Measurements from ENCODE around the gene PRRC2B.
"Not testable (repeated sequence)": the region's sequence is repeated elsewhere in the genome, so short reads cannot be mapped to it uniquely, and the experiment has no call there.

Gene PRRC2B

GRCh38 chr9:131446276-131446675, 52.4 kb downstream of the PRRC2B start:
- H3K27ac Mint-ChIP-seq: peak overlapping the region; percentile 39
- H3K36me3 Mint-ChIP-seq (ENCODE audit: low read depth): peaks cover 69% of the 10 kb centered on the region
- no peaks in the 10 kb centered on the region for H3K9me3 Mint-ChIP-seq
- no peak overlapping the region for H3K4me3 Mint-ChIP-seq
- H3K27me3 Mint-ChIP-seq (ENCODE audit: low read depth): no peaks in the 10 kb centered on the region
- no peak for DNase-seq (ENCODE audit: low spot score)
- peaks cover 7% of the 10 kb centered on the region for H3K4me1 Mint-ChIP-seq (ENCODE audit: low read depth)

- Mint-ChIP-seq H3K36me3 (ENCODE audit: low read depth) (peaks cover 68% of the 10 kb centered on the region), H3K27ac (no peak overlapping the region)
Observed at GRCh38 chr9:131447148-131447547, 53.3 kb downstream of the PRRC2B start.

GRCh38 chr9:131447600-131447999, 53.7 kb downstream of the PRRC2B start:
- H3K9me3 Mint-ChIP-seq: no peaks in the 10 kb centered on the region
- no peak for DNase-seq (ENCODE audit: low spot score)
- H3K27ac Mint-ChIP-seq: peak overlapping the region; percentile 26

More at GRCh38 chr9:131447148-131447547, 53.3 kb downstream of the PRRC2B start:
- no peaks in the 10 kb centered on the region for H3K27me3 Mint-ChIP-seq (ENCODE audit: low read depth)
- no peak overlapping the region for H3K4me3 Mint-ChIP-seq
- no peaks in the 10 kb centered on the region for H3K9me3 Mint-ChIP-seq
- peaks cover 12% of the 10 kb centered on the region for H3K4me1 Mint-ChIP-seq (ENCODE audit: low read depth)
- DNase-seq (ENCODE audit: low spot score): no peak

GRCh38 chr9:131448818-131449217, 54.9 kb downstream of the PRRC2B start:
- H3K4me3 Mint-ChIP-seq: no peak overlapping the region
- no peak for DNase-seq (ENCODE audit: low spot score)
- H3K27ac Mint-ChIP-seq: peak overlapping the region; percentile 42
- H3K9me3 Mint-ChIP-seq: no peaks in the 10 kb centered on the region
- H3K27me3 Mint-ChIP-seq (ENCODE audit: low read depth): no peaks in the 10 kb centered on the region
- peaks cover 16% of the 10 kb centered on the region for H3K4me1 Mint-ChIP-seq (ENCODE audit: low read depth)
- H3K36me3 Mint-ChIP-seq (ENCODE audit: low read depth): peaks cover 76% of the 10 kb centered on the region

More at GRCh38 chr9:131447600-131447999, 53.7 kb downstream of the PRRC2B start:
- H3K4me3 Mint-ChIP-seq: no peak overlapping the region
- H3K4me1 Mint-ChIP-seq (ENCODE audit: low read depth): peaks cover 12% of the 10 kb centered on the region
- H3K36me3 Mint-ChIP-seq (ENCODE audit: low read depth): peaks cover 69% of the 10 kb centered on the region
- no peaks in the 10 kb centered on the region for H3K27me3 Mint-ChIP-seq (ENCODE audit: low read depth)

- H3K9me3 Mint-ChIP-seq: no peaks in the 10 kb centered on the region
- H3K27ac Mint-ChIP-seq: peak overlapping the region; percentile 42
- H3K4me1 Mint-ChIP-seq (ENCODE audit: low read depth): peaks cover 19% of the 10 kb centered on the region
- no peak for DNase-seq (ENCODE audit: low spot score)
- no peak overlapping the region for H3K4me3 Mint-ChIP-seq
- peaks cover 77% of the 10 kb centered on the region for H3K36me3 Mint-ChIP-seq (ENCODE audit: low read depth)
- H3K27me3 Mint-ChIP-seq (ENCODE audit: low read depth): no peaks in the 10 kb centered on the region
Observed at GRCh38 chr9:131449276-131449675, 55.4 kb downstream of the PRRC2B start.

GRCh38 chr9:131454028-131454427, 60.1 kb downstream of the PRRC2B start:
- Mint-ChIP-seq H3K27me3 (ENCODE audit: low read depth) (no peaks in the 10 kb centered on the region), H3K36me3 (ENCODE audit: low read depth) (peaks cover 62% of the 10 kb centered on the region), H3K27ac (no peak overlapping the region)

GRCh38 chr9:131455655-131456054, 61.8 kb downstream of the PRRC2B start:
- not testable (repeated sequence) for H3K9me3 Mint-ChIP-seq; H3K4me3 Mint-ChIP-seq; H3K27me3 Mint-ChIP-seq (ENCODE audit: low read depth); DNase-seq (ENCODE audit: low spot score)
- peak overlapping the region; percentile 3 for H3K27ac Mint-ChIP-seq
- peaks cover 13% of the 10 kb centered on the region for H3K4me1 Mint-ChIP-seq (ENCODE audit: low read depth)
- H3K36me3 Mint-ChIP-seq (ENCODE audit: low read depth): peaks cover 65% of the 10 kb centered on the region

More at GRCh38 chr9:131454028-131454427, 60.1 kb downstream of the PRRC2B start:
- Mint-ChIP-seq H3K4me3 (no peak overlapping the region), H3K9me3 (no peaks in the 10 kb centered on the region), H3K4me1 (ENCODE audit: low read depth) (peaks cover 17% of the 10 kb centered on the region)
- DNase-seq (ENCODE audit: low spot score): no peak

GRCh38 chr9:131457746-131458145, 63.9 kb downstream of the PRRC2B start:
- no peaks in the 10 kb centered on the region for H3K9me3 Mint-ChIP-seq
- no peaks in the 10 kb centered on the region for H3K27me3 Mint-ChIP-seq (ENCODE audit: low read depth)
- peaks cover 7% of the 10 kb centered on the region for H3K4me1 Mint-ChIP-seq (ENCODE audit: low read depth)
- DNase-seq (ENCODE audit: low spot score): no peak
- H3K36me3 Mint-ChIP-seq (ENCODE audit: low read depth): peaks cover 64% of the 10 kb centered on the region
- H3K4me3 Mint-ChIP-seq: no peak overlapping the region
- no peak overlapping the region for H3K27ac Mint-ChIP-seq

GRCh38 chr9:131459056-131459455, 65.2 kb downstream of the PRRC2B start:
- peaks cover 3% of the 10 kb centered on the region for H3K4me1 Mint-ChIP-seq (ENCODE audit: low read depth)
- H3K27me3 Mint-ChIP-seq (ENCODE audit: low read depth): no peaks in the 10 kb centered on the region
- H3K9me3 Mint-ChIP-seq: no peaks in the 10 kb centered on the region
- no peak for DNase-seq (ENCODE audit: low spot score)
- no peak overlapping the region for H3K27ac Mint-ChIP-seq
- H3K4me3 Mint-ChIP-seq: no peak overlapping the region
- H3K36me3 Mint-ChIP-seq (ENCODE audit: low read depth): peaks cover 63% of the 10 kb centered on the region

- Mint-ChIP-seq H3K4me1 (ENCODE audit: low read depth) (no peaks in the 10 kb centered on the region), H3K27ac (no peak overlapping the region), H3K9me3 (no peaks in the 10 kb centered on the region), H3K27me3 (ENCODE audit: low read depth) (no peaks in the 10 kb centered on the region), H3K4me3 (no peak overlapping the region), H3K36me3 (ENCODE audit: low read depth) (peaks cover 68% of the 10 kb centered on the region)
- no peak for DNase-seq (ENCODE audit: low spot score)
Observed at GRCh38 chr9:131461166-131461565, 67.3 kb downstream of the PRRC2B start.

- H3K27me3 Mint-ChIP-seq (ENCODE audit: low read depth): no peaks in the 10 kb centered on the region
- DNase-seq (ENCODE audit: low spot score): no peak
- no peaks in the 10 kb centered on the region for H3K4me1 Mint-ChIP-seq (ENCODE audit: low read depth)
- H3K27ac Mint-ChIP-seq: no peak overlapping the region
- H3K4me3 Mint-ChIP-seq: no peak overlapping the region
- H3K36me3 Mint-ChIP-seq (ENCODE audit: low read depth): peaks cover 70% of the 10 kb centered on the region
- no peaks in the 10 kb centered on the region for H3K9me3 Mint-ChIP-seq
Observed at GRCh38 chr9:131464354-131465000, 70.6 kb downstream of the PRRC2B start.

GRCh38 chr9:131465401-131465800, 71.5 kb downstream of the PRRC2B start:
- no peak for DNase-seq (ENCODE audit: low spot score)
- Mint-ChIP-seq H3K36me3 (ENCODE audit: low read depth) (peaks cover 70% of the 10 kb centered on the region), H3K4me3 (no peak overlapping the region), H3K4me1 (ENCODE audit: low read depth) (no peaks in the 10 kb centered on the region), H3K27me3 (ENCODE audit: low read depth) (no peaks in the 10 kb centered on the region), H3K27ac (no peak overlapping the region), H3K9me3 (no peaks in the 10 kb centered on the region)

- no peak for DNase-seq (ENCODE audit: low spot score)
- H3K36me3 Mint-ChIP-seq (ENCODE audit: low read depth): peaks cover 68% of the 10 kb centered on the region
- no peaks in the 10 kb centered on the region for H3K4me1 Mint-ChIP-seq (ENCODE audit: low read depth)
- H3K27me3 Mint-ChIP-seq (ENCODE audit: low read depth): no peaks in the 10 kb centered on the region
- no peak overlapping the region for H3K27ac Mint-ChIP-seq
- no peaks in the 10 kb centered on the region for H3K9me3 Mint-ChIP-seq
- no peak overlapping the region for H3K4me3 Mint-ChIP-seq
Observed at GRCh38 chr9:131467214-131467935, 73.5 kb downstream of the PRRC2B start.

- H3K9me3 Mint-ChIP-seq: no peaks in the 10 kb centered on the region
- no peak for DNase-seq (ENCODE audit: low spot score)
- H3K27ac Mint-ChIP-seq: no peak overlapping the region
- no peaks in the 10 kb centered on the region for H3K4me1 Mint-ChIP-seq (ENCODE audit: low read depth)
- H3K36me3 Mint-ChIP-seq (ENCODE audit: low read depth): peaks cover 69% of the 10 kb centered on the region
- no peak overlapping the region for H3K4me3 Mint-ChIP-seq
- no peaks in the 10 kb centered on the region for H3K27me3 Mint-ChIP-seq (ENCODE audit: low read depth)
Observed at GRCh38 chr9:131468031-131468430, 74.1 kb downstream of the PRRC2B start.
